NCI-H2227 (cell line): Measurements from ENCODE around the gene TEF.
"Not testable (repeated sequence)": the region's sequence is repeated elsewhere in the genome, so short reads cannot be mapped to it uniquely, and the experiment has no call there.

Source experiments
- DNase-seq: peaks from one replicate; lab custom pipeline; 2025; ENCODE audit not compliant: unreplicated experiment; lab: John Stamatoyannopoulos, UW

TEF gene

DNA sequence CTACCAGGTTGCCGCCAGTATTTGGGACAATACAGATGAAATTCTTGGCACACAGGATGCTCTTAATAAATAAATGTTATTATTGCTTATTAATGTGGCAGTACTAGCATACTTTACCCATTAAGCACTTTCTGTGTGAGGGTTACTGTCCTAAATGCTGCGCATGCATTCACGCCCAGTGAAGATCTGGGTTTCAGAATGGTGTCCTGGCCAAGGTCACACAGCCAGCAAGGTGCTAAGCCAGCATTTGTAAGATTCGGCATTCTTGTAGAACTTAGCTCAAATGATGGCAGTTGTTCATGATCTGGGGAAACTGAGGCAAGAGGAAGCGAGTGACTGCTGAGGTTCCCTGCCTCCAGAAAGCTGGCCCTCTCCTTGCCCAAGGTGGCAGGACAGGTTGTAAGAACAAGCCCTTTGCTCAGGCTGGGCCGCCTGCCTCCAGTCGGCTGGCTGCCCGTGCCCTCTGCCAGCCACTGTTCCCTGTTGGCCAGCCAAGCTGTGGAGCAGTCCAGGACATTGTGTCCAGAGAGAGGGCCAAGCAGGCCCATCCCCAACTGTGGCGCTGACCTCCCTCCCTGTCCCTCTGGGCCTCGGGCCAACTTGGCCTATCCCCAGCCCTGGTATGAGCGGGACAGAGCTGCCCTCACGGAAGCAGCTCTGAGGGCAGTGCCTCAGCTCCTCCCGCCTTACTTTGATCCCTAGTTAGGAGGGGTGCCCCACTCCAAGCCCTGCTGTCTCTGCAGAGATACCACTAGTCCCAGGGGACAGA, 36.1 kb downstream of the TEF start:
- DNase-seq = no peak

GRCh38 chr22:41418717-41419116, 37.0 kb downstream of the TEF start:
- no peak for DNase-seq

GRCh38 chr22:41425660-41426365, 44.1 kb downstream of the TEF start:
- no peak for DNase-seq

DNA sequence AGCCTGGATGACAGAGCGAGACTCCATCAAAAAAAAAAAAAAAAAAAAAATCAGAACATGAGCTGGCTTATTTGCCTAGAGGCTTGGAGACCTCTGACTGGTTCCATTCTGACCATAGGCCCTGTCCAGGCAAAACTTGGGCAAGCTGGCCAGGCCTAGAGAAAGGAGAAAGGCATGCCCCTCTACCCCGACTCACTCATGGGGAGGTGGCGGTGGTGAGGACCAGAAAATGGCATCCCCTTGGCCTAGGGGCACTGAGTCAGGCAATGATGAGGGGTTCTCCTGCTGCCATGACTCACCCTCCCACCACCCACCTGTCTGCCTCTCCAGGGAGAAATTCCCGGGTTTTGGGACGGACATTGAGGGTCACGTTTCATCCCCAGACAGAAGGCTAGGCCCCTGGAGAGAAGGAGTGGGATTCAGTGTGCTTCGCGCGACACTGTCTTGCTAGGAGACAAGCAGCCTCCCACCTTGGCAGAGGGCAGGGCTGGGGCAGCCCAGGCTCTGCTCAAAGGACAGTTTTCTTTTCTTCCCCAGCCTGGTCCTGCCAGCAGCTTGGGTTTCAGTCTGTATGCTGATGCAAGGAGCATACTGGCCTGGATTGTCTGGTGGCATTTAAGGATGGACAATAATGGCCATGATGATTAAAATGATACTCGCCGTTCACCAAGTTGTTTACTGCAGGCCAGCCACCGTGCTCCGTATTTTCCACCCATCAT, 47.6 kb downstream of the TEF start:
- DNase-seq = no peak

DNA sequence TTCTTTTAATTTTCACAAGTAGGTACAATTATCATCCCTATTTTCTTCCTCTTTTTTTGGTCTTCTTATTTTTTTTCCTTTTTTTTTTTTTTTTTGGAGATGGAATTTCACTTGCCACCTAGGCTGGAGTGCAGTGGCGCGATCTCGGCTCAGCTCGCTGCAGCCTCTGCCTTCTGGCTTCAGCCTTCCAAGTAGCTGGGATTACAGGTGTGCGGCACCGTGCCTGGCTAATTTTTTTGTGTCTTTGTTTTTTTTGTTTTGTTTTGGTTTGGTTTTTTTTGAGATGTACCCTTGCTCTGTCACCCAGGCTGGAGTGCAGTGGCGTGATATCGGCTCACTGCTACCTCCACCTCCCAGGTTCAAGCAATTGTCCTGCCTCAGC, 48.2 kb downstream of the TEF start:
- no peak for DNase-seq

- no peak for DNase-seq
These were observed 49.9 kb downstream of the TEF start for GRCh38 chr22:41431656-41432055.

- DNase-seq = not testable (repeated sequence)
These were observed 51.7 kb downstream of the TEF start for GRCh38 chr22:41433480-41433879.

GRCh38 chr22:41434361-41435003, 52.7 kb downstream of the TEF start:
- DNase-seq = not testable (repeated sequence)

GRCh38 chr22:41435560-41435959, 53.8 kb downstream of the TEF start:
- DNase-seq = no peak

- no peak for DNase-seq
These were observed 54.8 kb downstream of the TEF start for GRCh38 chr22:41436322-41437113.

- DNase-seq = no peak
These were observed 55.5 kb downstream of the TEF start for GRCh38 chr22:41437198-41437597.

DNA sequence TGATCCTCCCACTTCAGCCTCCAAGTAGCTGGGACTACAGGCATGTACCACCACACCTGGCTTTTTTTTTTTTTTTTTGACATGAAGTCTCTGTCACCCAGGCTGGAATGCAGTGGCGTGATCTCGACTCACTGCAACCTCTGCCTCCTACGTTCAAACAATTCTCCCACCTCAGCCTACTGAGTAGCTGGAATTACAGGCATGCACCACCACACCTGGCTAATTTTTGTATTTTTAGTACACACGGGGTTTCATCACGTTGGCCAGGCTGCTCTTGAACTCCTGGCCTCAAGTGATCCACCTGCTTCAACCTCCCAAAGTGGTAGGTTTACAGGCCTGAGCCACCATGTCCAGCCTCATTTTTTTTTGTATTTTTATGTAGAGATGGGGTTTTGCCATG, 58.8 kb downstream of the TEF start:
- not testable (repeated sequence) for DNase-seq

GRCh38 chr22:41442240-41442792, 60.6 kb downstream of the TEF start:
- DNase-seq = no peak

GRCh38 chr22:41444360-41445128, 62.8 kb downstream of the TEF start:
- peak; percentile 96 for DNase-seq

GRCh38 chr22:41445129-41446056, 63.7 kb downstream of the TEF start:
- peak; percentile 11 for DNase-seq

GRCh38 chr22:41446057-41446501, 64.3 kb downstream of the TEF start:
- DNase-seq = peak; percentile 37

DNA sequence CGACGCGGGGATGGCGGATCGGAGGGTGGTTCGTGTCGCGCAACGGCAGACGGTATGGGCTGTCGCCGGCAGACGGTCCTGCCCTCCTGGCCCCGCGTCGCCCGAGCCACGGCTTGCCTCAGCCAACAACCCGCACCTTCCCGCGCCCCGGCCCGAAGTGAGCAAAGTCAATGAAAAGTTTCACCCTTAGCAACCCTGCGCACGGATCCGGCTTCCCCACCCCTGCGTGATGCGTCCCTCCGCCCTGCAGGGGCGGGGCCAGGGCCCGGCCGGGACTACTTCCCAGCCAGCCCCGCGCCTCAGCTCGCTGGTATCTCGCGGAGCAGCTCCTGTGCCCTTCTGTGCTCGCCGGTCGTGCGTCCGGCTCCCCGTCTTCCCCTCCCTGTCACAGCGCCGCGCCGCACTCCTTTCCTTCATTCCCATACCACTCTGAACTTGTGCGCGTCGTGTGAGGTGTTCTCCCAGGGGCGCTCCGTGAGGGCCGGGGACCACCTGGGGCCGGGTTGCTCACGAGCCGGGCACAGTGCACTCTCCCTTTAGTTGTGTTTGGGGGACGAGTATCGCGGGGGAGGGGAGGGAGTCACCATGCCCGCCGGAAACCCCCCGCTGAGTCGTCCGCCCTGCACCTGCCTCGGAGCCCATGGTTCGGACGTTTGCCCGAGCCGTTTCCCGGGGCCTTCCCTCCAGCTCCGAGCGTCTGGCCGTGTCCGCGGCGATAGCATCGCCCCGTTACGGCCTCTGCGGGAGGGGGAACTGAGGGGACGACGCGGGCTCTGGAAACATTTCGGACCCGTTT, 65.1 kb downstream of the TEF start, which contains the start of gene TOB2:
Gene TOB2, minus strand, starts transcription at position 163 of the 796 bp plus-strand sequence. CDS start 9,456 bp downstream, outside the sequence.
- peak; percentile 93 for DNase-seq
